Measurements from ENCODE around the gene ZNF45.
"Not testable (repeated sequence)": the region's sequence is repeated elsewhere in the genome, so short reads cannot be mapped to it uniquely, and the experiment has no call there.

The ZNF45 gene

GRCh38 chr19:43901395-43902390, 33.4 kb downstream of the ZNF45 start:
- H3K4me3 ChIP-seq (ENCODE audit: control insufficient read depth, low read depth, low read length), result peak overlapping the region; percentile 83
- DNase-seq (ENCODE audit: low read depth), result peak; percentile 56
- no peak for TF ChIP-seq CTCF (IDR thresholded peaks at IDR 0.05; ENCODE audit: control insufficient read depth, insufficient read depth, low read depth, low read length, missing control alignments)

GRCh38 chr19:43895727-43896308, 39.3 kb downstream of the ZNF45 start:
- DNase-seq (ENCODE audit: low read depth), result no peak
- TF ChIP-seq CTCF (IDR thresholded peaks at IDR 0.05; ENCODE audit: control insufficient read depth, insufficient read depth, low read depth, low read length, missing control alignments), result no peak
- no peak overlapping the region for H3K4me3 ChIP-seq (ENCODE audit: control insufficient read depth, low read depth, low read length)

GRCh38 chr19:43883864-43884263, 51.2 kb downstream of the ZNF45 start, which contains the start of gene ZNF404:
TSS of gene ZNF404 (minus strand) at chr19:43883964.
- no peak for TF ChIP-seq CTCF (IDR thresholded peaks at IDR 0.05; ENCODE audit: control insufficient read depth, insufficient read depth, low read depth, low read length, missing control alignments)
- H3K4me3 ChIP-seq (ENCODE audit: control insufficient read depth, low read depth, low read length), result no peak within 1 kb of the TSS
- no peak for DNase-seq (ENCODE audit: low read depth)

- DNase-seq (ENCODE audit: low read depth), result no peak
- no peak for TF ChIP-seq CTCF (IDR thresholded peaks at IDR 0.05; ENCODE audit: control insufficient read depth, insufficient read depth, low read depth, low read length, missing control alignments)
- H3K4me3 ChIP-seq (ENCODE audit: control insufficient read depth, low read depth, low read length), result no peak overlapping the region
Observed at GRCh38 chr19:43880483-43880882, 54.6 kb downstream of the ZNF45 start.

- no peak for DNase-seq (ENCODE audit: low read depth)
- H3K4me3 ChIP-seq (ENCODE audit: control insufficient read depth, low read depth, low read length), result no peak overlapping the region
- no peak for TF ChIP-seq CTCF (IDR thresholded peaks at IDR 0.05; ENCODE audit: control insufficient read depth, insufficient read depth, low read depth, low read length, missing control alignments)
Observed at GRCh38 chr19:43872547-43873336, 62.3 kb downstream of the ZNF45 start.

DNA sequence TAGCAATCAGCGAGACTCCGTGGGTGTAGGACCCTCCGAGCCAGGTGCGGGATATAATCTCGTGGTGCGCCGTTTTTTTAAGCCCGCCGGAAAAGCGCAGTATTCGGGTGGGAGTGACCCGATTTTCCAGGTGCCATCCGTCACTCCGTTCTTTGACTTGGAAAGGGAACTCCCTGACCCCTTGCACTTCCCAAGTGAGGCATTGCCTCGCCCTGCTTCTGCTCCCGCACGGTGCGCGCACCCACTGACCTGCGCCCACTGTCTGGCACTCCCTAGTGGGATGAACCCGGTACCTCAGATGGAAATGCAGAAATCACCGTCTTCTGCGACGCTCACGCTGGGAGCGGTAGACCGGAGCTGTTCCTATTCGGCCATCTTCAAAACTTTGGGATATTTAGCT, 68.2 kb downstream of the ZNF45 start:
- H3K4me3 ChIP-seq (ENCODE audit: control insufficient read depth, low read depth, low read length); DNase-seq (ENCODE audit: low read depth): not testable (repeated sequence)
